GM18868 (cell line): Measurements from ENCODE around the gene SDR9C7.
A peak's percentile ranks its signal among the peaks of the same experiment; 100 is the strongest.
"Not testable (repeated sequence)": the region's sequence is repeated elsewhere in the genome, so short reads cannot be mapped to it uniquely, and the experiment has no call there.

Experiments
- ATAC-seq: cut with Tn5 transposase; IDR thresholded peaks from one replicate; pipeline ENCODE4 v1.9.1; 2021; ENCODE audit warnings: mild to moderate bottlenecking, moderate library complexity; ENCODE audit not compliant: unreplicated experiment

The SDR9C7 gene

DNA sequence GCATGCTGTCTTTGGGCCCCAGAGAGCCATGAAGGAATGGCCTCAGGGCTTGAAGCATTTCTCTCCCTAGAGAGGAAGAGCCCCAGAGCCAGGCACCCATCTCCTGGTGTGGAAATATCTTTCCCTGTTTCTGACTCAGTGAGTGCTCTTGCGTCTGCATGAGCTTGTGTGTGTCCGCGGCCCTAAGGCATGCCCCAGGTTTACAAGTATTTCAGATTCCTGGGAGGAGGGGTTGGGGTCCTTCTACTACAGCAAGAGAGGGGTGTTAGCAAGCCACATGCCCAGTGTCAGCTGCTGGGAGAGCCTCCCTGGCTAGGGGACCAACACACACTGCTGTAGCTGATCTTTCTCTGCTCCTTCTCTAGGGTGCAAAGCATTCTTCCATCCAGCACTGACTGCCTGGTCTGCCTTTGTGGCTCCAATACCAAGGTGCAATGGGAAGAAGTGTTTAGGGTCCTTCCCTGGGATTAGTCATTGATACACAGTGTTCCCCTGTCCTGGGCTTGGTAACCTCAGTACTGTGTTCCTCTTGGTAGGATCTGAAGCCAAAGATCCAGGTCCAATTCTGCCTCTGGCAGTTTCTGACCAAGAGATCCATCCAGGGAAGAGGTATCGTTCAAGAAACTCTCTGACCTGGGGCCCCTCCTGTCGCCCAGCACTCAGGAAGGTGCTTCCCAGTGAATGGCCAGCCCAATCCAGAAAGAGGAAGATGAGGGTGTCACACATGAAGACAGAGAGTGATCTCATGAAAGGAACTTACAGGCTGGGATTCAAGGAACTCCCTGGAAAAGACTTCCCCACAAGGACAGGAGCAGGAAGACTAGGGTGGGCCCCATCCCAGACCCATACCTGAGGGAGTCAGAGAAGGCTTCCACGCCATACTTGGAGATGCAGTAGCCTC is 20.1 kb upstream of the SDR9C7 start:
- no peak for ATAC-seq

DNA sequence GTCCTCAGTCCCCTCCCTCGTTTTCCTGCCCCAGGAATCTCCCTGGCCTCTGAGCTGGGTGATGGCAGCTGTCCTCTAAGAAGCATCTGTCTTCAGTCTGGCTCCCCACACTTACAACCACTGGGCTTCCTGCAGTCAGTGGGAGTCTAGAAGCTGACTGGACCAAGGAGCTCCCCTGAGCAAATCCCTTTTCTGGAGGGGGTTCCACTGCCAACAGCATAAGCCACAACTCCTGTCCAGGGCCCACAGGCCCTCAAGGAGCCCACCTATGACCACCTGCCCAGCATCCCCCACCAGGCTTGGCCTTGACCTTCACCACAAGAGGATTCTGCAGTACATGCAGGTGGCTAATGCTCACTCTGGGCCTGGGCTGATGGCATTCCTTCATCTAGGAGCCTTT is 19.1 kb upstream of the SDR9C7 start:
- ATAC-seq = no peak

DNA sequence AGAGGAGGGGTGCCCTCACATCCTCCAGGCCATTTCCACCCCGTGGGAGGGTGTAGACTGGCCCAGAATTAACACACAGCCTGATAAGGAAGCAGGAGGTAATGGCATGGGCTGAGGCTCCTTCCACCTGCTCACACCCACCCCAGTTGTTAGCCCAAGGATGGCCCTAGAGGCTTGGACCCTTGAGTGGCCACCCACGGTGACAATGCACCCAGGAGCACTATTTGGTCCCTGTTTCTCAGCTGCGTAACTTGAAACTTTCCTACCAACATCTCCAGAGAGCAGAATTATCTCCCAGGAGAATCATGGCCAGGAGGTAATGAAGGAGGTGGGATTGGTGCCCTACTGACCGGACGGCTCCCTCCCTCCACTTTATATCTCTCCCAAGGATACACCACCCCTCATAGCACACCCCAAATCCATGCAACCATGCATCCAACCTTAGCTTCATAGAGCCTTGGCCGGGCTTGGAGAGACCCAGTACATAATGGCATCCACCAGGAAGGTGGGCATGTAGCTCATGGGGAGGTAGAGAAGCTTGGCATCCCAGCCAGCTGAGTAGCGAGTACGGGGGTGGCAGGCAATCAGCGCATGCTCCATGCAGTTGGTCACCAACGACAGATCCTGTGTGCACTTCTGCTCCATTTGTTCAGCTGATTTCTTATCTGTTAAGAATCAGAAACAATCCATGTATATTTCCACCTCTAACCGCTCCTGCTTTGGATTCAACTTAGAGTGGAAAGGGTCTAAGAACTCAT is 17.6 kb upstream of the SDR9C7 start:
- no peak for ATAC-seq

DNA sequence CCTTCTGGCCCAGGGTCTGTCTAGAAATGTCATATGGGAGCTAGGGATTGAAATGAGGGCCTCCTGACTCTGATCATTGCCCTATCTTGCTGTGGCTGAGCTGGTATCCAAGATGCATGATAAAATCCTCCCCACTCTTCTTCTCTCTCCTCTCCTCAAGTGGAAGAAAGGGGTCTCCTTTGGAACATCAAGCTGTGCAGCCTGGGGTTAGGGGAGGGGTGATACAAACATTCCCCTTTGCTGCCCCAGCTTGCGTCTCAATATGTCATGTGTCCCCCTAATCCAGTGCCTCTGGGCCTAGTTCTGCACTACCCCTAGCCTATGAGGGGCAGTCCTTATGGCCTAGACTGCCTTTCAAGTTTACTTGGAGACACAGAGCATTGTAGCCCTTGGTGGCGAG is 14.7 kb upstream of the SDR9C7 start:
- no peak for ATAC-seq

DNA sequence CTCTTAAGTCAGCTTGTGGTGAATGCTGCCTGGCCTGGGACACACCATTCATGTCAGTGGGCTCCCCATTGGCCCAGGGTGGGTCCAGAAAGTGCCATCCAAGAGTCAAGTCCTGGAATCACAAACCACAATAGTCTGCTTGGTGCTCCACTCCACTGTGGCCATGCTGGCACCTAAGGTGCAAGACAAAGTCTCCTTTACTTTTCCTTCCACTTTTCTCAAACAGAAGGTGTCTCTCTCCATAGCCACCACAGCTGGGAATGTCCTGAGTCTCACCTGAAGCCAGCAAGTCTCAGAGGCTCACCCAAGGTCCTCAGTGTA is 14.2 kb upstream of the SDR9C7 start:
- no peak for ATAC-seq

DNA sequence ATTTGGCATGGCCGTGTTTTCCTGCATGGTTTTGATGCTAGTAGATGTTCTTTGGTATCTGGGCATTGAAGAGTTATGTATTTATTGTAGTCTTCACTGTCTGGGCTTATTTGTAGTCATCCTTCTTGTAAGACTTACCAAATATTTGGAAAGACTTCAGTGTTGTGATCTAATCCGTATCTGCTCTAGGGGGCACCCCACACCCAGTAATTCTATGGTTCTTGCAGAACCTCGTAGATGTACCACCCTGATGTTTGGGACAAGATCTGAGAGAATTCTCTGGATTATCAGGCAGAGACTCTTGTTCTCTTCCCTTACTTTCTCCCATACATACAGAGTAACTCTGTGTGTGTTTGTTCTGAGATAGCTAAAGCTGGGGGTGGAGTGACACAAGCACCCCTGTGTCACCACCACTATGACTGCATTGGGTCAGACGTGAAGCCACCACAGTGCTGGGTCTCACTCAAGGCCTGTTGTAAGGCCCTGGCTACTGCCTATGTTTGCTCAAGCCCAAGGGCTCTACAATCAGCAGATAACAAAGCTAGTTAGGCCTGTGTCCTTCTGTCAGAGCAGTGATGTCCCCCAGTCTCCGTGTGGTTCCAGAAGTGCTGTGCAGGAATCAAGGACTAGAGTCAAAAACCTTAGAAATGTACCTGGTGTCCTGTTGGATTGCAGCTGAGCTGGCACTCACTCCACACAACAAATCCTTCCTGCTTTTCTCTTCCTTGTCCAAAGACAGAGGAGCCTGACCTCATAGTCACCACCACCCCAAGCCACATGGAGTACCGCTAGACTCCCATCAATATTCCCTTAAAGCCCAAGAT is 13.6 kb upstream of the SDR9C7 start:
- no peak for ATAC-seq

DNA sequence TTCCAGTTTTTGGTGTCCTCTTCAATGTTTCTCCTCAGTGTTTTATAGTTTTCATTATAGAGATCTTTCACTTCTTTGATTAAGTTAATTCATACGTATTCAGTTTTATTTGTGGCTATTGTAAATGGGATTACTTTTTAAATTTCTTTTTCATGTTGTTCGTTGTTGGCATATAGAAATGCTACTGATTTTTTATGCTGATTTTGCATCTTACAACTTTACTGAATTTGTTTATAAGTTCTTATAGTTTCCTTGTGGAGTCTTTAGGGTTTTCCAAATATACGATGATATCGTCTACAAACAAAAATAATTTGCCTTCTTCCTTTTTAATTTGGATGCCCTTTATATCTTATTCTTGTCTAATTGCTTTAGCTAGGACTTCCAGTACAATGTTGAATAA is 9.7 kb upstream of the SDR9C7 start:
- ATAC-seq = no peak

DNA sequence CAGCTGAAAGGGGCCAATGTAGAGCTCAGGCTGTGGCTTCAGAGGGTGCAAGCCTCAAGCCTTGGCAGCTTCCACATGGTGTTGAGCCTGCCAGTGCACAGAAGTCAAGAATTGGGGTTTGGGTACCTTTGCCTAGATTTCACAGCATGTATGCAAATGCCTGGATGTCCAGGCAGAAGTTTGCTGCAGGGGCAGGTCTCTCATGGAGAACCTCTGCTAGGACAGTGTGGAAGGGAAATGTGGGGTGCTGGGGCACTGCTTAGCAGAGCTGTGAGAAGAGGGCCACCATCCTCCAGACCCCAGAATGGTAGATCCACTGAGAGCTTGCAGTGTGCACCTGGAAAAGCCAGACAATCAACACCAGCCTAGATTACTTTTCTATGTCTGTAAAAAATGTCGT is 9.2 kb upstream of the SDR9C7 start:
- ATAC-seq = not testable (repeated sequence)

DNA sequence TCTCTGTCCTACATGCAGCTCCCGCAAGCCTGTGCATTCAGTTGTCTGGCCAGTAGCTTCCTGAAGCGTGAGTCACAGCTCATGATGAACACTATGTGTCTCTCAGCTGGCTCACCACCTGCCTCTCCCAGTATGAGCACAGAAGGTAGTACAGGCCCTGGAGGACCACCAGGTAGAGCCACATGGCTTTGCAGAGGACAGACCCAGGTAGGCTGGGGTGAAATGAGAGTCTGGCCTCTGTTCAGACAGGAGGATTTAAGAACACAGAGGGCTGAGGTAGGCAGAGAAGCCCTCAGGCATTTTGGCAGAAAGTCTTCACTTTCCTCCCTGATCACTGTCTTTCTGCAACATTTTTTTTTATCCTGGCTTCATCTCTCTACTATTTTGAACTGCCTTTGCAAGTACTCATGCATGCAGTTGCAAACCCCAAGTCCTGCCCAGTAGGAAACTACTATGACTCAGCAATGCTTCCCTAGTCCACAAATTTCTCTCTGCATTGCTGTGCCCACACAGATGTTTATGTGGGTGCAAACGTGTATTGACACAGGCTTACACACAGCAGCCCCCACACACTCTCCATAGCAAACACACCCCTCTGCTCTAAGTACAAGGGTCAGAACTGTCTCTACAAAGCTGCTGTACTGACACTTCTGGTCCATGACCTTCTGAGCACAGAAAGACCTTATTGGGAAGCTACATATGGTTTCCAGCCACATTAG is 7.2 kb upstream of the SDR9C7 start:
- ATAC-seq = peak; percentile 85

DNA sequence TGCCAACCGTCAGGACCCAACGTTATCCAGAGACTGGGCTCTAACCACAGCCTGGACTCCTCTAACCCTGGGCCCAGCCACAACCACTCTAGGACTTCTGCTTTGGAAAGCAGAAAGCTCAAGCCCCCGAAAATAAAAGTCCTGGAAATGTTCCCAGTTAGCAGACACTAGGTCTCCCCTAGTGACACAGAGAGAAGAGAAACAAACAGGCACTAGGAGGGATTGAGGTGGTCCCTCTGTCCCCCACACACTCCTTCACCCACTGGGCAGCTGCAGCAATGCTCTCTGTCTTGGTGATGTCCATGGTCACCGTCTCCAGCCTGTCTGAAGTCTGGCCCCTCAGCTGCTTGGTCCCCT is 6.7 kb upstream of the SDR9C7 start:
- not testable (repeated sequence) for ATAC-seq

DNA sequence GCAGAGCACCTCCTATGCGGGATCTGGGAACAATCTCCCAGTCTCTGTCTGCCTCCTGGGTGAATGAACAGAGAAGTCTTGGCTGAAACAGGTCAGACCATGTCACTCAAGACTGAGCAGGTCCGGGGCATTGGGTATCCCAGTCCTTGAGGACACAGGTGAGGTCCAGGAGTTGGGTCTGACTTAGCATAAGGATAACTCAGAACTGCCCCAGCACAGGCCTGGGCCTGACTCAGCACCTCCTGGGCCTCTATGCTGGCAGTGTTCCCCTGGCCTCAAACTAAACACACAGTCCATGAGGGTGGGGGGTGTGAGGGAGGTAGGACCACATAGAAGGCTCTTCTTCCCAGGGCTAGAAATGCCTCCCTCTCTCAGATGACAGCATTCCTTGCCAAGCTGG is 1.5 kb upstream of the SDR9C7 start:
- ATAC-seq = no peak

DNA sequence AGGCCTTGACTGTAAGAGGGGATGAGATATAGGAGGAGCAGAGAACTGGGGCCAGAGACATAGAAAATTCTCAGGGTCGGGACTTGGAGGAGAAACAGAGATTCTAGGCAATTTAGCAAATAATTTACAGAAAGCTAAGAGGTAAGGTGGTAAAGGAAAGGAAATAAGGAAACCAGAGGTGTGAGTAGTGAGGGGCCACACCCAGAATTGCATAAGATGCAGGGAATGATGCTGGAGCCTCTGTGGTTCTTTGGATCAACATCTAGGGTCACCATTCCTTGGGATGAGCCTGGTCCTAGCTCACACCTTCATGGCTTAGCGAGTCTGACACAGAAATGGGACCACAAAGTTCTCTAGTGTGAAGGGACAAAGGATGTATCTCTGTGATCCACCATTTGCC is 949 bp upstream of the SDR9C7 start:
- no peak for ATAC-seq

DNA sequence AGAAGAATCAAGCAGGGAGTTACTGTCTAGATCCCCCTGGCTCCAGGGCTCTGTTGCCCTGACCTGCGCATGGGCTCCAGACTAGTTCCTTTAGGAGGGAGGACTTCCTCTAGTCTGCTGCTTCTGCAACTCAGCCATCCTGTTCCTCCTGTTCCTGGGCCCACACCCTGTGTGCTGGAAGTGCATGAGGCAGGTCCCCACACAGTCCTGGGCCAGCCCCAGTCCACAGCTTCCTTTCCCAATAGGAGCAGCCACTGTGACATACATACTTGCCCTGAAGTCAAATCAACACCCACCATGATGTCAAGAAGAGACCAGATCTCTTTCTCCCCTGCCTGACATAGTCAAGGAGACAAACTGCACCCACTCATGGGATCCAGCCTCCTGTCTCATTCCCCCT is 1.3 kb downstream of the SDR9C7 start:
- ATAC-seq = no peak

DNA sequence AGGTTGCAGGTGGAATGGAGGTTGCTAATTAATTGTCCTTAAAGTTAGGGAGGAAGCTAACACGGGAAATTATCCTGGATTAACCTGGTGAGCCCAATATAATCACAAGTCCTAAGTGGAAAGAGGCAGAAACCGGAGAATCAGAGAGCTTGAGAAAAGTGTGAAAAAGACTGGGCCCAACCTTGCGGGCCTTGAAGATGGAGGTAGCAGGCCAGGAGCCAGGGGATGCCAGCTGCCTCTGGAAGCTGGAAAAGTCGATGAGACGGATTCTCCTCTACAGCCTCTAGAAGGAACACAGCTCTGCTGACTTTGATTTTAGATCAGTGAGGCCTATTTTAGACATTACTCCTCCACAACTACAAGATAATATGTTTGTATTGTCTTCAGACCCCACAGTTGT is 2.1 kb downstream of the SDR9C7 start:
- ATAC-seq = no peak

DNA sequence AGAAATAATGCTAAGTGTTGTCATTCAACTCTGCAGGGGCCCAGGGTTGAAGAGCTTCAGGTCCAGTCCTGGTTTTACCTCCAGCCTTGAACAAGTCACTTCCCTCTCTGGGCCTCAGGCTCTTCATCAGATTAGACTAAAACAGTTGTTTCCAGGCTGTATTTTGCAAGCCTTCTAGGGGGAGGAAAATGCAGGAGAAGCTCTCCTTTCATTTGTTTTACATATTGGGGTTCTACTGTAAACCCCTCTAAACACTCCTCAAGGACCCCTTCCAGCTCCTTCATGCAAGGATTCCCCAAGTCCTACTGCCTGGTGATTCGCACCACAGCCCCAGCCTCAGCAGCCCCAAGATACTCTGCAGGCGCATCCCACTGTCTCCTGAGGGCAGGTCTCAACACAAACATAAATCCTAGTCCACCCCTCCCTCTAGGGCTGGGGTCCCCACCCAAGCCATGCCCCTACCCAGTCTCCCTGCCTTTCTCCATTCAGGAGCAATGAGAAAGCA is 2.7 kb downstream of the SDR9C7 start:
- ATAC-seq = no peak

DNA sequence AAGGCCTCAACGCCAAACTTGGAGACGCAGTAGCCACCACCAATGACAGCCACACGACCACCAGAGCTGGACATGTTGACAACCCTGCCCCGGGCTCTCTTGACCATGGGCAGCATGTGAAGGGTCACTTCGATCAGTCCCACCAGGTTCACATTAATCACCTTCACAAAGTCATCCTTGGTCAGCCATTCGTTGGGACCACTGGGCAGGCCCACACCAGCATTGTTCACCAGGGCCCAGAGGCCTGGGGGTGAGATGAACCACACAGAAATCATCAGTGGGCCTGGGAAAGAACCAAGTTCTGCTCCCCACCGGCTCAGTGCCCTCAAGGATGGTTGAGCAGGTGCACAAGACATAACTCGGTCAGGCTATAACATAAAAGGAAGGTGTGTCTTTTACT is 4.0 kb downstream of the SDR9C7 start:
- no peak for ATAC-seq

DNA sequence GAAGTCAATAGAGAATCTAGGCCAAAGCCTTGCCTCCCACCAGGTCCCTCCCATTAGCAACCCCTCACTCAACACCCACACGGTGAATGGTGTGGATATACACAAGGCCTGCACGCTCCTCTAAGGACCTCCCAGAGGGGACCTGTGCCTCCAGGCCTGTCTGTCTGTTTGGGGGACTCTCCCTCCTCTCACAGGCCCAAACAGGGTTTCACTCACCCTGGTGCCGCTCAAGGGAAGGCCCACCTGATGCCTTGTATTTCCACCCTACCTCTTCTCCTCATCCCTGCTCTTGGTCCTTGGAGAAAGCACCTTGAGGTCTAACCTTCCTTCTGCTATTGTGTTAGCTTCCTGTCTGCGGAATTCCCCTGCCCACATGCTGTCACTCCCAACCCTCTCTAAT is 4.4 kb downstream of the SDR9C7 start:
- ATAC-seq = no peak

DNA sequence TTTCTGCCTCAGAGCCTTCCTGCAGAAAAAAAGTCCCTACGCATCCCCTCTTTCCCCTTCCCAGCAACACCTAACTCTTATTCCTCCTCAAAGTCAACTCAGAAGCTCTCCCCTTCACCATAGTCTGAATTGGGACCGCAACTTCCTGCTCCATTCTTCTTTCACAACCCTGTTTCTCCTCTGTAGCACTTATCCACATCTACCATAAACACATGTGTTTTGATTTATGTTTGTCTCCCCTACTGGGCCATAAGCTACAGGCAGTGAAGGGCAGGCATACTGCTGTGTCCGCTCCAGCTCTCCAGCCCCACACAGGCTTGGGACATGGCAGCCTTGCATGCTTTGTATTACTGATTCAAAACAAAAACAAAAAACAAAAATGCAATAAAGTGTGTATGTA is 5.9 kb downstream of the SDR9C7 start:
- ATAC-seq = no peak

DNA sequence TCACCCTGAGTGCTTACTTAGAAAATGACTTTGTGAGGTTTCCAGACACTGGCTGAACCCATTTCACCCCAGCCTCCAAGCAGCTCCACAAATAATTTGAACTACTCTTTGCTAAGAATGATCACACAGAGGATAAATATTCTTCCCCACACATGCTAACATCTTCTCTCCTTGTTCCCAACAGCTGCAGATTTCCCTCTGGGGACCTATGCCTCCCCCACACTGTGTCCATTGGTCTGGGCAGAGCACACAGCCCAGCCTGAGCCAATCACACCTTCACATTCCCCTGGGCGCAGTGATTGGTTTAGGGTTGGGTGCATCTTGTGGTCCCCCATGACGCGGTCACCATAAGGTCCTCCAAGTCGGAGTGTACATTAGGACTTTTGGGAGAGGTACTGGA is 6.9 kb downstream of the SDR9C7 start:
- no peak for ATAC-seq

DNA sequence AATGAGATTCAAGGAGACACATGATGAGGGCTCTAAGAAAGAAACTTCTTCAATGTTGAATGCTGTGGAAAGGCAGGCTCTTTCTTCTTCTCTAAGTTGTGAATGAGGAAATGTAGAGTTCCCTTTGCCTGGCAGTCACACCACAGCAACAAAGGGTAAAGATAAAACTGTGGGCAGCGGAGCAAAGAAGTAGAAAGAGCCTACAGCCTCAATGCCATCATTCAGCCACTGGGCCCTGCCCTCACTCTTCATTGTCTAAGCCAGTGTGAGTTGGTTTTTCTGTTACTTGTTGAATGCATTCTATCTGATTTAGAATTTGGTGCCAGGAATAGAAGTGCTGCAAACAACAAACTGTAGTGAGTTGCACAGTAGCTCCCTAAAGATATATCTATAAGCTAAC is 12.2 kb downstream of the SDR9C7 start:
- ATAC-seq = no peak

DNA sequence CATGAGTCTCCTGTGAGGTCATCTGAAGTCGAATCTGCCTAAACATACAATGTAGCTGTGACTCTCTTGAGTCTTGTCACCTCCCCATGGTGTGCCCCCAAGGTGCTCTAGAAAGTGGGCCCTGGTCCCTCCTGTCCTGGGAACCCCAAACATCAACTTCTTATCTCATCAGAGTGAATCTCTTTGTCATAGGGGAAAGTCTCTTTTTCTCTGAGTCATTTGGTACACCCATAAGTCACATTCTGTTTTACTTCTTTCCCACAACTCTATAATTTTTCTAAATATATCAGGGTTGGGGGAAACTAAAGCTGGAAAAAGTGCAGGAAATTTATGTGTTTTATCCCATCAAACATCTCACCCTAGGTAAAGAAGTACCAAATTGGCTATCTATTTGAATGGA is 12.9 kb downstream of the SDR9C7 start:
- ATAC-seq = no peak
